ENCODE data around the gene CALB2.

CALB2 gene

DNA sequence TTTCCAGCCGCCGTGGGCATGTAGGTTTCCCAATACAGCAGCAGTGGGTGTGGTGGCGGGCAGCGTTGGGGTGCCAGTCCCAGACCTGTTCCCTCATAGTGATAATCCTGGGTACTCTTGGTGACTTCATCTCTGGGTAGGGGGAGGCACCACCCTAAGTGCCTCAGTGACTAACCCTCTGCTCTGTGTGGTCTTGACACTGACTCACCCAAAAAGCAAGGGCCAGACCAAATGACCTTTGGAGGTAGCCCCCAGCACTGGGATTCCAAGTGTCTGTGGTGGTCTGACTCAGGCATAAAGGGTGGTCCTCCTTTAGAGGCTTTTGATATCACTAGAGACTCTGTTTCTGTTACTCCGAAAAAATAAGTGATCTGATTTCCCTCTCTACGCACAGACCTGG lies 908 bp downstream of the CALB2 start:
- TF ChIP-seq, protein P1, sequence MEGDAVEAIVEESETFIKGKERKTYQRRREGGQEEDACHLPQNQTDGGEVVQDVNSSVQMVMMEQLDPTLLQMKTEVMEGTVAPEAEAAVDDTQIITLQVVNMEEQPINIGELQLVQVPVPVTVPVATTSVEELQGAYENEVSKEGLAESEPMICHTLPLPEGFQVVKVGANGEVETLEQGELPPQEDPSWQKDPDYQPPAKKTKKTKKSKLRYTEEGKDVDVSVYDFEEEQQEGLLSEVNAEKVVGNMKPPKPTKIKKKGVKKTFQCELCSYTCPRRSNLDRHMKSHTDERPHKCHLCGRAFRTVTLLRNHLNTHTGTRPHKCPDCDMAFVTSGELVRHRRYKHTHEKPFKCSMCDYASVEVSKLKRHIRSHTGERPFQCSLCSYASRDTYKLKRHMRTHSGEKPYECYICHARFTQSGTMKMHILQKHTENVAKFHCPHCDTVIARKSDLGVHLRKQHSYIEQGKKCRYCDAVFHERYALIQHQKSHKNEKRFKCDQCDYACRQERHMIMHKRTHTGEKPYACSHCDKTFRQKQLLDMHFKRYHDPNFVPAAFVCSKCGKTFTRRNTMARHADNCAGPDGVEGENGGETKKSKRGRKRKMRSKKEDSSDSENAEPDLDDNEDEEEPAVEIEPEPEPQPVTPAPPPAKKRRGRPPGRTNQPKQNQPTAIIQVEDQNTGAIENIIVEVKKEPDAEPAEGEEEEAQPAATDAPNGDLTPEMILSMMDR (conservative IDR thresholded peaks at IDR 0.05; ENCODE audit: low read length), result no peak
- no peak for DNase-seq (ENCODE audit: low read depth)
- no peak overlapping the region for H3K4me3 ChIP-seq (ENCODE audit: low read length)

DNA sequence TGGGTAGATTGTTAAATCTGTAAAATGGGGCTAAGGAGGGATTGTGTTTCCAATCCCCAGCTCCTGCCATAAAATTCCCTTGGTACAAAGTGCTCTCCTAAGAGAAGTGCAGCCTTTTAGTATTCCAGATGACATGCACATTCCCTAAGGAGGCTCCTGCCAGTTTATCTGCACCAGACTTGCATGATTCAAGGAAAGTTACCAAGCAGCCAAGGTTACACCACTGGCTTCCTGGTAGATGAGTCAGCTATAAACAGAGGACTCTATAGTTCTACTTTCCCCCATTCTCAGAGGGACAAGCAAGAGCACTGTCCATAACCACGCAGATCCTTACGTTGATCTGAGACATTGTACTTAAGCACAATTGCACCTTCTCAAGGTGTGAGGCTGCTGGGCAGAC lies 1.9 kb downstream of the CALB2 start:
- peak; percentile 96 for DNase-seq (ENCODE audit: low read depth)
- H3K4me3 ChIP-seq (ENCODE audit: low read length), result no peak overlapping the region
- TF ChIP-seq, protein P1 (conservative IDR thresholded peaks at IDR 0.05; ENCODE audit: low read length), result no peak

DNA sequence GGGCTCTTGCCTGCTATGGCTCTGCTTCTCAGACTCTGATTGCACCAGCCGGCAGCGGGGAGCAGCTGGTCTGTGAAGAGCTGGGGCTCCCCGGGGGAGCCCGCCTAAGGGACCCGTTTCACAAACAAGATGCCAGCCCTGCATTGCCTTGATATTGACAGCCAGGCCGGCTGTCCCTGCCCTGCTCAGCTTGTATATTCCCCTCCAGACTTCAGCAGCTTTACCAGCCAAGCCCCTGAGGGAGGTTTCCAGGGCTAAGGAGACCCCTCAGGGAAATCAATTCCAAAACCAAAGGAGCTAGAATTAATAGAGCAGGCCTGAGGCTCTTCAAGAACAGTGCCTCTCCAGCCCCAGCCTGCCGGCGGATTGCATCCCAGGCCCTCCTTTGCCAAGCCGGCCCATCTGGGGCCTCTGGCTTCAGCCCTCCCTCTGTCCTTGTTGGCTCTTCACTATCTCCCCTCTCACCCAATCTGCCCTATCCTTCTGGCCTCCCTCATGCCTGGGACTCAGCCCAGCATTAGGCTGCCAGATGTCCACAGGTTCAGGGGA lies 5.7 kb downstream of the CALB2 start:
- no peak for DNase-seq (ENCODE audit: low read depth)
- no peak overlapping the region for H3K4me3 ChIP-seq (ENCODE audit: low read length)
- TF ChIP-seq, protein P1 (conservative IDR thresholded peaks at IDR 0.05; ENCODE audit: low read length), result no peak

DNA sequence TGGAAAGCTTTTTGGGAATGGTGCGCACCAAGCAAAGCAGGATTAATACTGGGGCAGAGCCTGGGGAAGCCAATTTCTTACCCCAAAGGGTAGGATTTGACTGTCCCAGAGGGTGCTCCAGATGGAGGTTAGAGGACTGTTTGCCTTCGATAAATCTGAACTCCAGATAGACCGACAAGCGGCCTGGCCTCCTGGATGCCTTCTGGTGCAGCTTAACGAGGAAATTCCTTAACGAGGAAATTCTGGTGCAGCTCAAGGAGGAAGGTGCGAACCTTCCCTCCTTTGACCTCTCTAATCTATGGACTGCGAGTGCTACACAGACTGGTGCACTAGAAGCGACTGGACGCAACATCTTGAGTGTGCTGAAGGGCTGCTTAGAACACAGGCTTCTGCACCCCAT lies 6.5 kb downstream of the CALB2 start:
- TF ChIP-seq, protein P1 (conservative IDR thresholded peaks at IDR 0.05; ENCODE audit: low read length), result no peak
- H3K4me3 ChIP-seq (ENCODE audit: low read length), result no peak overlapping the region
- no peak for DNase-seq (ENCODE audit: low read depth)

DNA sequence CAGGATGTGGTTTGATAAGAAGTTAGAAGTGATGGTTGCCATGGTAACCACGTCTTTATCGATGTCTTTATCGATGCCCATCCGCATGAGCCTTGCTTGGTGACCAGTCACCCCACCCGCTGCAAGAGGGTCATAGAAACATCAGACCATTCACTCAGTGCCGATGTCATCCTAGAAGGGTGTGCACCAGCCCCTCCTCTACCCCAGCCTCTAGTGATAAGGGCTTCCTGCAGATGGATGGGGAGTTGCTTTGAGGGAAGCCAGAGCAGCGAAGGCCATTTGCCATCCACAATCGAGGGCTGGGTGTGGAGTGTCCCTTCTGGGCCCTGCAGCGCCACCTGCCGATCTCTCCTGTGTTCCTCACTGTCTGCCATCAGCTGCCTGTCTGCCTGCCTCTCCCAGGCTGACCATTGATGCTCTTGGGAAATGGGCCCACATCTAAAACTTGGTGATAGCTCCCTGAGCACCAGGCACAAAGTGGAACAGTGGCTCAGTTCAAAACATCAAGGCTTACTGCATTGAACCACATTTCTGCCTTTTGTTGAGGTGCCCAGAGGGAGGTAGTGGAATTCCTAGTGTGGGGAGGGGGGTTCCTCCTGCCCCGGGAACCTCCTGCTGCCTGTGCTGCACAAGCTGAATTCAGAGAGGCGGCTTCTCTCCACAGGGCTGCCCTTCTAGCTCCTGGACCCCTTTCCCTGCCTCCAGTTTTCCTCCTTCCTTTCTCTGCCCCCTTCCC lies 8.9 kb downstream of the CALB2 start:
- DNase-seq (ENCODE audit: low read depth), result peak; percentile 35
- TF ChIP-seq, protein P1 (conservative IDR thresholded peaks at IDR 0.05; ENCODE audit: low read length), result peak; percentile 64
- H3K4me3 ChIP-seq (ENCODE audit: low read length), result no peak overlapping the region

DNA sequence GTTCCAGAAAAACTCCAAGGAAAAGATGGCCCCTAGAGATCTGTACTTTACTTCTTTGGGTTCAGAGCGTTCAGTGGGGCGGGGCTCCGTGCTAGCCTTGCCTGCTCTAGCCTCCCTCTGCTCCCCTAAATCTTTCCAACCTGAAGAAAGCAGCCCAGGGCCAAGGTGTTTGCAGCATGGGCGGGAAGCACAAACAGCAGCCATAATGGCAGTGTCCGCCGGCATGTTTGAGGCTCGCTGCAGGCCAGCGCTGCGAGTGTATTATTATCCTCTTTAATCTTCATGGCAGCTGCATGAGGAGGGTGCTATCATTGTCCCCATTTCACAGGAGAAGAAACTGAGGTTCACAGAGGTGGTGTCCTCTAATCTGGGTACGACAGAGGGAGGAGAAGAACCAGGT lies 10.4 kb downstream of the CALB2 start:
- DNase-seq (ENCODE audit: low read depth), result no peak

More for the DNA sequence above, 10.4 kb downstream of the CALB2 start:
- TF ChIP-seq, protein P1 (conservative IDR thresholded peaks at IDR 0.05; ENCODE audit: low read length), result no peak
- H3K4me3 ChIP-seq (ENCODE audit: low read length), result no peak overlapping the region
